Cardiac muscle cell (in vitro differentiated cells and primary cell): Measurements from ENCODE around the gene KIAA1614. TPM values are rescaled to one million over a fixed set of nuclear protein-coding genes. Genes with fewer than 3 reads are reported as not detected.

Experiments
- DNase-seq, 2 donors: peaks; one replicate each; pipeline versions ENCODE4 v3.0.0 to v3.0.0-alpha.2; 2010 to 2017; ENCODE audit warnings: low read depth in 1 of 2, low spot score in 1 of 2
- H3K27ac ChIP-seq: fragments of 200-600 bp; sonication (generic); 2 replicates; pipeline ENCODE4 v1.5.1; 2016
- H3K27me3 ChIP-seq: fragments of 200-600 bp; sonication (generic); 2 replicates; pipeline ENCODE4 v1.6.0; 2016; ENCODE audit warnings: control low read depth
- H3K36me3 ChIP-seq: fragments of 200-600 bp; sonication (generic); 2 replicates; pipeline ENCODE4 v1.5.1; 2016; ENCODE audit warnings: control low read depth
- H3K4me1 ChIP-seq: fragments of 200-600 bp; sonication (generic); 2 replicates; pipeline ENCODE4 v1.8.1; 2017; ENCODE audit warnings: low read depth, mild to moderate bottlenecking, mixed run types
- H3K4me3 ChIP-seq: fragments of 200-600 bp; sonication (generic); 2 replicates; pipeline ENCODE4 v1.5.1; 2016; ENCODE audit warnings: mild to moderate bottlenecking
- H3K9me3 ChIP-seq: fragments of 200-600 bp; sonication (generic); 2 replicates; pipeline ENCODE4 v1.5.1; 2017; ENCODE audit warnings: low read depth, mild to moderate bottlenecking, control low read depth
- CTCF ChIP-seq: IDR thresholded peaks from 2 replicates; pipeline ENCODE4 v1.5.1; 2012; ENCODE audit warnings: low read depth, mild to moderate bottlenecking, low read length
- polyA plus RNA-seq: library from polyadenylated mRNA; unstranded; fragments of >200 nt; fragmentation: Nextera tagmentation; extraction: Ambion mirVana; gene quantifications from 2 replicates; pipeline ENCODE4 v1.2.1, GENCODE V29; 2016
- total RNA-seq: library from RNA; depleted of rRNA; stranded (reverse); fragments of >200 nt; gene quantifications from 2 replicates; pipeline ENCODE4 v1.2.3, GENCODE V29; 2016

KIAA1614 gene
- total and polyA plus RNA-seq, 2 experiments from 2014 or later: 1.3 to 2.2 TPM

GRCh38 chr1:180893614-180894013, 19.1 kb upstream of the KIAA1614 start:
- Histone ChIP-seq H3K4me1 (no peaks in the 10 kb centered on the region), H3K27ac (no peak overlapping the region), H3K27me3 (no peaks in the 10 kb centered on the region), H3K4me3 (no peak overlapping the region), H3K9me3 (no peaks in the 10 kb centered on the region), H3K36me3 (no peaks in the 10 kb centered on the region)
- TF ChIP-seq CTCF: no peak
- DNase-seq: peak in 1 of 2 donors; percentile 6

- no peak overlapping the region for H3K4me3 ChIP-seq
- no peak for TF ChIP-seq CTCF
- no peak overlapping the region for H3K27ac ChIP-seq
- no peaks in the 10 kb centered on the region for H3K9me3 ChIP-seq
- H3K36me3 ChIP-seq: no peaks in the 10 kb centered on the region
- no peak for DNase-seq
- no peaks in the 10 kb centered on the region for H3K27me3 ChIP-seq
- H3K4me1 ChIP-seq: no peaks in the 10 kb centered on the region
These were observed 16.5 kb upstream of the KIAA1614 start for GRCh38 chr1:180896161-180896560.

GRCh38 chr1:180898441-180899219, 14.1 kb upstream of the KIAA1614 start:
- H3K36me3 ChIP-seq: no peaks in the 10 kb centered on the region
- no peak overlapping the region for H3K4me3 ChIP-seq
- no peaks in the 10 kb centered on the region for H3K4me1 ChIP-seq
- H3K9me3 ChIP-seq: no peaks in the 10 kb centered on the region
- no peaks in the 10 kb centered on the region for H3K27me3 ChIP-seq
- H3K27ac ChIP-seq: no peak overlapping the region
- DNase-seq: peak; percentile 48 to 55
- no peak for TF ChIP-seq CTCF

- no peaks in the 10 kb centered on the region for H3K9me3 ChIP-seq
- no peak overlapping the region for H3K4me3 ChIP-seq
- no peaks in the 10 kb centered on the region for H3K4me1 ChIP-seq
- no peaks in the 10 kb centered on the region for H3K36me3 ChIP-seq
- no peaks in the 10 kb centered on the region for H3K27me3 ChIP-seq
- DNase-seq: no peak
- no peak for TF ChIP-seq CTCF
- H3K27ac ChIP-seq: no peak overlapping the region
These were observed 13.4 kb upstream of the KIAA1614 start for GRCh38 chr1:180899262-180899661.

GRCh38 chr1:180901076-180901990, 11.4 kb upstream of the KIAA1614 start:
- H3K36me3 ChIP-seq: no peaks in the 10 kb centered on the region
- no peak for TF ChIP-seq CTCF
- H3K4me1 ChIP-seq: no peaks in the 10 kb centered on the region
- no peaks in the 10 kb centered on the region for H3K9me3 ChIP-seq
- H3K27ac ChIP-seq: no peak overlapping the region
- H3K27me3 ChIP-seq: no peaks in the 10 kb centered on the region
- H3K4me3 ChIP-seq: no peak overlapping the region
- no peak for DNase-seq
